Body of pancreas (tissue), 4 donors: ENCODE data around the gene PPARGC1A.

Source experiments
- POLR2A ChIP-seq, 3 donors: fragments of 450-650 bp; IDR thresholded peaks; one replicate each; pipeline ENCODE4 v1.6.1; 2016; ENCODE audit warnings: antibody characterized with exemption in 3 of 3, mild to moderate bottlenecking in 2 of 3
- TF ChIP-seq, protein P1 (sequence below), 7 experiments: fragments of 450-650 bp in 4 of 7; fragments of 200-600 bp in 3 of 7; sonication (generic) in 3 of 7; IDR thresholded peaks; one replicate each; pipeline ENCODE4 v1.5.1; 2016 to 2019; ENCODE audit warnings: antibody characterized with exemption in 7 of 7

GRCh38 chr4:23873717-23874535 lies 15.9 kb downstream of the PPARGC1A start:
- TF ChIP-seq, protein P1, sequence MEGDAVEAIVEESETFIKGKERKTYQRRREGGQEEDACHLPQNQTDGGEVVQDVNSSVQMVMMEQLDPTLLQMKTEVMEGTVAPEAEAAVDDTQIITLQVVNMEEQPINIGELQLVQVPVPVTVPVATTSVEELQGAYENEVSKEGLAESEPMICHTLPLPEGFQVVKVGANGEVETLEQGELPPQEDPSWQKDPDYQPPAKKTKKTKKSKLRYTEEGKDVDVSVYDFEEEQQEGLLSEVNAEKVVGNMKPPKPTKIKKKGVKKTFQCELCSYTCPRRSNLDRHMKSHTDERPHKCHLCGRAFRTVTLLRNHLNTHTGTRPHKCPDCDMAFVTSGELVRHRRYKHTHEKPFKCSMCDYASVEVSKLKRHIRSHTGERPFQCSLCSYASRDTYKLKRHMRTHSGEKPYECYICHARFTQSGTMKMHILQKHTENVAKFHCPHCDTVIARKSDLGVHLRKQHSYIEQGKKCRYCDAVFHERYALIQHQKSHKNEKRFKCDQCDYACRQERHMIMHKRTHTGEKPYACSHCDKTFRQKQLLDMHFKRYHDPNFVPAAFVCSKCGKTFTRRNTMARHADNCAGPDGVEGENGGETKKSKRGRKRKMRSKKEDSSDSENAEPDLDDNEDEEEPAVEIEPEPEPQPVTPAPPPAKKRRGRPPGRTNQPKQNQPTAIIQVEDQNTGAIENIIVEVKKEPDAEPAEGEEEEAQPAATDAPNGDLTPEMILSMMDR (IDR thresholded peaks at IDR 0.05): no peak
- no peak for TF ChIP-seq POLR2A (IDR thresholded peaks at IDR 0.05)
